MCF 10A (cell line): ENCODE measurements around the gene SCGB3A1. TPM values are rescaled to one million over a fixed set of nuclear protein-coding genes. Genes with fewer than 3 reads are reported as not detected.

Source experiments
- BruUV-seq: library from RNA; stranded (reverse); fragments of 400-500 nt; replicated peaks from 2 replicates; lab custom pipeline; 2021; lab: Mats Ljungman, UMichigan
- CTCF ChIA-PET: fragments of 300-600 bp; sonication (Branson Sonifier 250); formaldehyde crosslinking; extraction: SDS; loops from one replicate; lab custom pipeline; 2021; ENCODE audit warnings: antibody characterized with exemption, inconsistent platforms; lab: Yijun Ruan, JAX
- POLR2A ChIA-PET: fragments of 300-600, 350-650 bp; sonication (Branson Sonifier 250); formaldehyde crosslinking; extraction: SDS; loops from one replicate; lab custom pipeline; 2020; ENCODE audit warnings: antibody characterized with exemption, inconsistent platforms; lab: Yijun Ruan, JAX
- DNase-seq: peaks from one replicate; pipeline ENCODE4 v3.0.0-alpha.2; 2018; ENCODE audit not compliant: unreplicated experiment
- H3K27ac Mint-ChIP-seq: one replicate; pipeline ENCODE4 v1.8.0; 2022; ENCODE audit warnings: mild to moderate bottlenecking, low read depth, mixed read lengths; ENCODE audit not compliant: unreplicated experiment
- H3K27me3 Mint-ChIP-seq: one replicate; pipeline ENCODE4 v1.8.0; 2022; ENCODE audit warnings: mixed read lengths; ENCODE audit not compliant: insufficient read depth, unreplicated experiment
- H3K36me3 Mint-ChIP-seq: one replicate; pipeline ENCODE4 v1.8.0; 2022; ENCODE audit warnings: mild to moderate bottlenecking, moderate library complexity, mixed read lengths; ENCODE audit not compliant: insufficient read depth, unreplicated experiment
- H3K4me1 Mint-ChIP-seq: one replicate; pipeline ENCODE4 v1.8.0; 2022; ENCODE audit warnings: mixed read lengths; ENCODE audit not compliant: insufficient read depth, unreplicated experiment
- H3K4me3 Mint-ChIP-seq: one replicate; pipeline ENCODE4 v1.8.0; 2022; ENCODE audit warnings: mild to moderate bottlenecking, moderate library complexity, mixed read lengths; ENCODE audit not compliant: unreplicated experiment
- H3K9me3 Mint-ChIP-seq: one replicate; pipeline ENCODE4 v1.8.0; 2022; ENCODE audit warnings: mixed read lengths; ENCODE audit not compliant: unreplicated experiment
- intact Hi-C: fragments of 100-400 bp; cut with micrococcal nuclease; formaldehyde crosslinking; loops from 2 replicates; pipeline ENCODE4 v1.14.1; 2022
- total RNA-seq: library from RNA; stranded (reverse); gene quantifications from 2 replicates; pipeline ENCODE4 v1.2.3, GENCODE V29; 2022
- TF ChIP-seq, protein P1 (sequence below): fragments of 200-600 bp; IDR thresholded peaks from one replicate; pipeline ENCODE4 v1.8.0; 2022; ENCODE audit warnings: antibody characterized with exemption, mild to moderate bottlenecking; ENCODE audit not compliant: unreplicated experiment

Gene SCGB3A1
- total RNA-seq, 1 experiment from 2014 or later = not detected

DNA sequence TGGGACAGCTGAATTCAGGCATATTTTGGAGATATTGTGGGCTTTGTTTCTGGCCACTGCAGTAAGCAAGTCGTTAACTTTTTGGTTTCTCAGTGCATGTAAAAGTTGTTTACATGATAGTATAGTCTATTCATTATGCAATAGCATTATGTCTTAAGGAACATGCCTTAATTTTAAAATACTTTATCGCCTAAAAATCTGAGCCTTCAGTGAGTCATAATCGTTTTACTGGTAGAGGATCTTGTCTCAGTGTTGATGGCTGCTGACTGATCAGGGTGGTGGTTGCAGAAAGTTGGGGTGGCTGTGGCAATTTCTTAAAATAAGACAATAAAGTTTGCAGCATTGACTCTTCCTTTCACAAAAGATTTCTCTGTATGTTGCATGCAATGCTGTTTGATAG lies 5.1 kb downstream of the SCGB3A1 start:
- peaks cover 11% of the 10 kb centered on the region for H3K36me3 Mint-ChIP-seq
- ChIA-PET POLR2A (interaction anchor here (2.9 kb wide), 1 partner anchor 11 kb away, joined by 10 read pairs; no protein-coding TSS in a partner anchor), CTCF (no interaction called here)
- TF ChIP-seq, protein P1, sequence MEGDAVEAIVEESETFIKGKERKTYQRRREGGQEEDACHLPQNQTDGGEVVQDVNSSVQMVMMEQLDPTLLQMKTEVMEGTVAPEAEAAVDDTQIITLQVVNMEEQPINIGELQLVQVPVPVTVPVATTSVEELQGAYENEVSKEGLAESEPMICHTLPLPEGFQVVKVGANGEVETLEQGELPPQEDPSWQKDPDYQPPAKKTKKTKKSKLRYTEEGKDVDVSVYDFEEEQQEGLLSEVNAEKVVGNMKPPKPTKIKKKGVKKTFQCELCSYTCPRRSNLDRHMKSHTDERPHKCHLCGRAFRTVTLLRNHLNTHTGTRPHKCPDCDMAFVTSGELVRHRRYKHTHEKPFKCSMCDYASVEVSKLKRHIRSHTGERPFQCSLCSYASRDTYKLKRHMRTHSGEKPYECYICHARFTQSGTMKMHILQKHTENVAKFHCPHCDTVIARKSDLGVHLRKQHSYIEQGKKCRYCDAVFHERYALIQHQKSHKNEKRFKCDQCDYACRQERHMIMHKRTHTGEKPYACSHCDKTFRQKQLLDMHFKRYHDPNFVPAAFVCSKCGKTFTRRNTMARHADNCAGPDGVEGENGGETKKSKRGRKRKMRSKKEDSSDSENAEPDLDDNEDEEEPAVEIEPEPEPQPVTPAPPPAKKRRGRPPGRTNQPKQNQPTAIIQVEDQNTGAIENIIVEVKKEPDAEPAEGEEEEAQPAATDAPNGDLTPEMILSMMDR = no peak
- H3K27me3 Mint-ChIP-seq = peaks cover 15% of the 10 kb centered on the region
- no peak overlapping the region for H3K4me3 Mint-ChIP-seq
- no peak overlapping the region for H3K27ac Mint-ChIP-seq
- no TSS peak for BruUV-seq
- peak; percentile 28 for DNase-seq
- H3K4me1 Mint-ChIP-seq = no peaks in the 10 kb centered on the region
- intact Hi-C loops = no loop called here
- H3K9me3 Mint-ChIP-seq = no peaks in the 10 kb centered on the region

DNA sequence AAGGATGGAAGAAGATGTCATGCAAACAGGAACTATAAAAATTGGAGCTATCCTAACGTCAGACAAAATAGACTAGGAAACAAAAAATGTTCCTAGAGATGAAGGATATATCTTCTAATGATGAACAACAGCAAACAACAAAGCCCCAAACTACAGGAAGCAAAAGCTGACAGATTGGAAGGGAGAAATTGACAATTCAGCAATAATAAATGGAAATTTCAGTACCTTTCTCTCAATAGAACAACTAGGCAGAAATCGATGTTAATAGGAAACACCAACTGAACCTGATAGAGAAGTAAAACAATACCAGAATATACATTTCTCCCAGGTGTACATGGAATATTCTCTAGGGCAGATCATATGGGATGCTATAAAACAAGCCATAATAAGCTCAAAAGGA lies 7.6 kb downstream of the SCGB3A1 start:
- H3K4me1 Mint-ChIP-seq = no peaks in the 10 kb centered on the region
- H3K27ac Mint-ChIP-seq = no peak overlapping the region
- no peaks in the 10 kb centered on the region for H3K27me3 Mint-ChIP-seq
- TF ChIP-seq, protein P1 = no peak
- H3K9me3 Mint-ChIP-seq = no peaks in the 10 kb centered on the region
- ChIA-PET POLR2A (interaction anchor here (0.7 to 3.0 kb wide), 3 partner anchors 8 to 15 kb away, joined by 3 to 10 read pairs (median 10); no protein-coding TSS in a partner anchor), CTCF (no interaction called here)
- no peak for DNase-seq
- no TSS peak for BruUV-seq
- no peak overlapping the region for H3K4me3 Mint-ChIP-seq
- H3K36me3 Mint-ChIP-seq = peaks cover 22% of the 10 kb centered on the region
- intact Hi-C loops = no loop called here

DNA sequence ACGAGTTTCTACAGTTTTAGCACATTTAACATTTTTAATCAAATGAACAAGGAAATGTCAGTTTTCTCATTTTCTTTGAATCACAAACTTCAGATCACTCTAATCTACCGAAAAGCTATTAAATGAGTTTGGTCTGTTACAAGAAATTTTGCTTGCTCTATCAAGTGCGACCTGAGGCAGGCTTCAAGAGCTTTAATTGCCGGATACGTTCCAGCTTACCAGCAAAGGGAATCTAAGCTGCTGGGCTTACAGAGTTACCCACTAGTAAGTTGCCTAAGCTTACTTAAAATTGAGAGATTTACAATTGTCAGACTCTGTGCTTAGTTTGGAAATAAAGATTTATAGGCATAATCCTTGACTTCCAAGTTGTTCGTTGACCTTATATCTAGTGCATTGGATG lies 10.6 kb downstream of the SCGB3A1 start:
- intact Hi-C loops = no loop called here
- ChIA-PET CTCF (interaction anchor here (1.3 kb wide), 1 partner anchor 26 kb away, joined by 6 read pairs; no protein-coding TSS in a partner anchor), POLR2A (interaction anchor here (0.6 to 1.4 kb wide), 5 partner anchors 9 to 73 kb away, joined by 3 to 5 read pairs (median 3); no protein-coding TSS in a partner anchor)
- Mint-ChIP-seq H3K4me3 (no peak overlapping the region), H3K27me3 (no peaks in the 10 kb centered on the region), H3K9me3 (no peaks in the 10 kb centered on the region), H3K27ac (no peak overlapping the region), H3K4me1 (no peaks in the 10 kb centered on the region), H3K36me3 (peaks cover 52% of the 10 kb centered on the region)
- TF ChIP-seq, protein P1 = no peak
- no TSS peak for BruUV-seq
- DNase-seq = no peak

DNA sequence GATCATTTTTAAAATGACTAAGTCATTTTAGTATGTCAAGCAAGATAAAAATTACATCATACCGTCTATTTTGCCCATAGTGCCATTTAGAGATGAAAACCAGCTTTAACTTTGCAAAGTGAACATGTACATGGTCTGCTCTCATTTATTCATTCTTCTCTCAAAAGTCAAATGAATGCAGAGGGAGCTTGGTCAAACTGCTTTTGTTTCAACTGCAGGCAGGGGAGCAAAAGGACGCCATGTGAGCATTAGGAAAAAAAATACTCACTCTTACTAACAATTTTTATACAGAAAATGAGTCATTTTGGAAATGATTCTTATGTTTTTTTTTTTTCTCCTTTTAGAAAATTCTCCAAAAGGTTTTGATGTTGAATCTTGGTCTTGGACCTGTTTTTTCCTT lies 15.7 kb downstream of the SCGB3A1 start:
- no peaks in the 10 kb centered on the region for H3K27me3 Mint-ChIP-seq
- CTCF ChIA-PET = interaction anchor here (0.7 kb wide), 1 partner anchor 605 kb away, joined by 4 read pairs; no protein-coding TSS in a partner anchor
- no TSS peak for BruUV-seq

More for the DNA sequence above, 15.7 kb downstream of the SCGB3A1 start:
- POLR2A ChIA-PET = interaction anchor here (3.0 kb wide), 1 partner anchor 9 kb away, joined by 10 read pairs; no protein-coding TSS in a partner anchor
- DNase-seq = no peak
- H3K9me3 Mint-ChIP-seq = no peaks in the 10 kb centered on the region
- H3K36me3 Mint-ChIP-seq = peaks cover 89% of the 10 kb centered on the region
- H3K27ac Mint-ChIP-seq = no peak overlapping the region
- no peaks in the 10 kb centered on the region for H3K4me1 Mint-ChIP-seq
- TF ChIP-seq, protein P1 = no peak
- intact Hi-C loops = no loop called here
- H3K4me3 Mint-ChIP-seq = no peak overlapping the region
